ENCODE data around the gene PXT1. TPM values are rescaled to one million over a fixed set of nuclear protein-coding genes. Genes with fewer than 3 reads are reported as not detected.

PXT1 gene
- total RNA-seq, 1 donor from 2014 or later: not detected

- no peak for TF ChIP-seq CTCF (IDR thresholded peaks at IDR 0.05; ENCODE audit: unreplicated experiment)
- Mint-ChIP-seq H3K27me3 (ENCODE audit: low read depth) (peaks cover 7% of the 10 kb centered on the region), H3K27ac (no peak overlapping the region), H3K4me1 (peaks cover 22% of the 10 kb centered on the region), H3K9me3 (no peaks in the 10 kb centered on the region), H3K4me3 (no peak overlapping the region), H3K36me3 (no peaks in the 10 kb centered on the region)
- no peak for DNase-seq (ENCODE audit: low spot score in 2 of 2, unreplicated experiment in 2 of 2)
Measured at GRCh38 chr6:36373368-36374019, 69.2 kb downstream of the PXT1 start.

- no peak overlapping the region for H3K27ac Mint-ChIP-seq
- H3K9me3 Mint-ChIP-seq: no peaks in the 10 kb centered on the region
- no peaks in the 10 kb centered on the region for H3K36me3 Mint-ChIP-seq
- peaks cover 7% of the 10 kb centered on the region for H3K27me3 Mint-ChIP-seq (ENCODE audit: low read depth)
- TF ChIP-seq CTCF (IDR thresholded peaks at IDR 0.05; ENCODE audit: unreplicated experiment): no peak
- DNase-seq (ENCODE audit: low spot score in 2 of 2, unreplicated experiment in 2 of 2): no peak
- no peak overlapping the region for H3K4me3 Mint-ChIP-seq
- peaks cover 22% of the 10 kb centered on the region for H3K4me1 Mint-ChIP-seq
Measured at GRCh38 chr6:36372088-36372487, 70.6 kb downstream of the PXT1 start.

- H3K27me3 Mint-ChIP-seq (ENCODE audit: low read depth): peaks cover 7% of the 10 kb centered on the region
- H3K4me3 Mint-ChIP-seq: no peak overlapping the region
- peaks cover 22% of the 10 kb centered on the region for H3K4me1 Mint-ChIP-seq
- no peak overlapping the region for H3K27ac Mint-ChIP-seq
- no peak for DNase-seq (ENCODE audit: low spot score in 2 of 2, unreplicated experiment in 2 of 2)
- no peaks in the 10 kb centered on the region for H3K9me3 Mint-ChIP-seq
- no peaks in the 10 kb centered on the region for H3K36me3 Mint-ChIP-seq
- TF ChIP-seq CTCF (IDR thresholded peaks at IDR 0.05; ENCODE audit: unreplicated experiment): no peak
Measured at GRCh38 chr6:36371211-36371610, 71.4 kb downstream of the PXT1 start.

- no peak for DNase-seq (ENCODE audit: low spot score in 2 of 2, unreplicated experiment in 2 of 2)
- no peaks in the 10 kb centered on the region for H3K36me3 Mint-ChIP-seq
- TF ChIP-seq CTCF (IDR thresholded peaks at IDR 0.05; ENCODE audit: unreplicated experiment): no peak
- no peaks in the 10 kb centered on the region for H3K9me3 Mint-ChIP-seq
- peaks cover 7% of the 10 kb centered on the region for H3K27me3 Mint-ChIP-seq (ENCODE audit: low read depth)
- no peak overlapping the region for H3K4me3 Mint-ChIP-seq
- peaks cover 22% of the 10 kb centered on the region for H3K4me1 Mint-ChIP-seq
- H3K27ac Mint-ChIP-seq: peak overlapping the region; percentile 26
Measured at GRCh38 chr6:36370638-36371037, 72.0 kb downstream of the PXT1 start.

- no peak for TF ChIP-seq CTCF (IDR thresholded peaks at IDR 0.05; ENCODE audit: unreplicated experiment)
- H3K4me1 Mint-ChIP-seq: peaks cover 22% of the 10 kb centered on the region
- no peaks in the 10 kb centered on the region for H3K9me3 Mint-ChIP-seq
- DNase-seq (ENCODE audit: low spot score in 2 of 2, unreplicated experiment in 2 of 2): no peak
- H3K4me3 Mint-ChIP-seq: no peak overlapping the region
- H3K27ac Mint-ChIP-seq: peak overlapping the region; percentile 37
- H3K36me3 Mint-ChIP-seq: no peaks in the 10 kb centered on the region
- peaks cover 5% of the 10 kb centered on the region for H3K27me3 Mint-ChIP-seq (ENCODE audit: low read depth)
Measured at GRCh38 chr6:36368921-36369865, 73.5 kb downstream of the PXT1 start.

Data from mesothelial cell of epicardium (in vitro differentiated cells).